NCI-H128 (cell line): Measurements from ENCODE around the gene ARHGEF10L.

Experiments used
- DNase-seq: peaks from one replicate; lab custom pipeline; 2025; ENCODE audit not compliant: unreplicated experiment; lab: John Stamatoyannopoulos, UW

ARHGEF10L gene

GRCh38 chr1:17546946-17547670 lies 7.6 kb downstream of the ARHGEF10L start:
- no peak for DNase-seq

GRCh38 chr1:17549384-17549783 lies 9.9 kb downstream of the ARHGEF10L start:
- DNase-seq = no peak

GRCh38 chr1:17550729-17551584 lies 11.5 kb downstream of the ARHGEF10L start:
- DNase-seq = no peak

- DNase-seq = no peak
These were observed 12.3 kb downstream of the ARHGEF10L start for GRCh38 chr1:17551755-17552234.

- no peak for DNase-seq
These were observed 14.6 kb downstream of the ARHGEF10L start for GRCh38 chr1:17553975-17554700.

GRCh38 chr1:17554954-17555353 lies 15.5 kb downstream of the ARHGEF10L start:
- DNase-seq = no peak

GRCh38 chr1:17557986-17558385 lies 18.5 kb downstream of the ARHGEF10L start:
- no peak for DNase-seq

- DNase-seq = no peak
These were observed 19.0 kb downstream of the ARHGEF10L start for GRCh38 chr1:17558541-17558940.

- DNase-seq = no peak
These were observed 19.6 kb downstream of the ARHGEF10L start for GRCh38 chr1:17558954-17559614.

- no peak for DNase-seq
These were observed 20.3 kb downstream of the ARHGEF10L start for GRCh38 chr1:17559615-17560419.

- no peak for DNase-seq
These were observed 21.7 kb downstream of the ARHGEF10L start for GRCh38 chr1:17561247-17561548.

GRCh38 chr1:17561561-17561985 lies 22.1 kb downstream of the ARHGEF10L start:
- no peak for DNase-seq

- DNase-seq = no peak
These were observed 22.9 kb downstream of the ARHGEF10L start for GRCh38 chr1:17562375-17562774.

GRCh38 chr1:17563494-17564281 lies 24.2 kb downstream of the ARHGEF10L start:
- no peak for DNase-seq

- DNase-seq = no peak
These were observed 25.2 kb downstream of the ARHGEF10L start for GRCh38 chr1:17564458-17565393.

- DNase-seq = no peak
These were observed 26.2 kb downstream of the ARHGEF10L start for GRCh38 chr1:17565461-17566252.

- no peak for DNase-seq
These were observed 26.9 kb downstream of the ARHGEF10L start for GRCh38 chr1:17566417-17566816.

GRCh38 chr1:17566892-17567291 lies 27.4 kb downstream of the ARHGEF10L start:
- DNase-seq = no peak
